Measurements from ENCODE around the gene MYH7. TPM values are rescaled to one million over a fixed set of nuclear protein-coding genes. Genes with fewer than 3 reads are reported as not detected.

The MYH7 gene
- total RNA-seq, 1 experiment from 2014 or later = not detected

GRCh38 chr14:23409966-23410635, 25.4 kb downstream of the MYH7 start:
- DNase-seq (ENCODE audit: low spot score) (no peak), ATAC-seq (no peak)
- ChIA-PET CTCF (interaction anchor here (1.1 to 2.2 kb wide), 2 partner anchors 30 to 149 kb away, joined by 4 to 11 read pairs; no protein-coding TSS in a partner anchor), POLR2A (no interaction called here)
- H3K36me3 Mint-ChIP-seq = no peaks in the 10 kb centered on the region
- no peak overlapping the region for H3K27ac Mint-ChIP-seq
- no peak for TF ChIP-seq NR3C1 (CRISPR knock-in tag; conservative IDR thresholded peaks at IDR 0.05; ENCODE audit: low read depth)
- TF ChIP-seq ZMAT4 (CRISPR knock-in tag; IDR thresholded peaks at IDR 0.05) = no peak
- TF ChIP-seq JUN (CRISPR knock-in tag; IDR thresholded peaks at IDR 0.05) = no peak
- no peak for TF ChIP-seq EMX1 (CRISPR knock-in tag; IDR thresholded peaks at IDR 0.05)
- no peak for TF ChIP-seq ELF4 (CRISPR knock-in tag; IDR thresholded peaks at IDR 0.05; ENCODE audit: low read depth)
- no peak for TF ChIP-seq NFYB (CRISPR knock-in tag; conservative IDR thresholded peaks at IDR 0.05; ENCODE audit: low read depth)
- no peak for TF ChIP-seq TEAD4 (CRISPR knock-in tag; IDR thresholded peaks at IDR 0.05)
- TF ChIP-seq MLX (CRISPR knock-in tag; IDR thresholded peaks at IDR 0.05) = no peak
- no peak for TF ChIP-seq HMGXB4 (CRISPR knock-in tag; IDR thresholded peaks at IDR 0.05)
- no peak for TF ChIP-seq USF2 (CRISPR knock-in tag; IDR thresholded peaks at IDR 0.05)
- TF ChIP-seq TP53 (CRISPR knock-in tag; IDR thresholded peaks at IDR 0.05) = no peak
- no peak for TF ChIP-seq FOXP4 (CRISPR knock-in tag; IDR thresholded peaks at IDR 0.05)
- no peak for TF ChIP-seq ATF3 (CRISPR knock-in tag; conservative IDR thresholded peaks at IDR 0.05)
- TF ChIP-seq AFF4 (CRISPR knock-in tag; IDR thresholded peaks at IDR 0.05; ENCODE audit: borderline replicate concordance) = no peak
- H3K9me3 Mint-ChIP-seq = no peaks in the 10 kb centered on the region
- H3K4me3 Mint-ChIP-seq = no peak overlapping the region
- H3K4me1 Mint-ChIP-seq = no peaks in the 10 kb centered on the region; the same call in 1 of the 2 replicates
- peaks cover 20% of the 10 kb centered on the region for H3K27me3 Mint-ChIP-seq (ENCODE audit: low read depth)

- no peaks in the 10 kb centered on the region for H3K9me3 Mint-ChIP-seq
- H3K4me3 Mint-ChIP-seq = no peak overlapping the region
- no peaks in the 10 kb centered on the region for H3K36me3 Mint-ChIP-seq
- H3K4me1 Mint-ChIP-seq = no peaks in the 10 kb centered on the region; the same call in 1 of the 2 replicates
- ATAC-seq = no peak
- peaks cover 21% of the 10 kb centered on the region for H3K27me3 Mint-ChIP-seq (ENCODE audit: low read depth)
- ChIA-PET POLR2A (no interaction called here), CTCF (no interaction called here)
- H3K27ac Mint-ChIP-seq = no peak overlapping the region
- DNase-seq (ENCODE audit: low spot score) = no peak
- TF ChIP-seq ZNF317 (CRISPR knock-in tag; IDR thresholded peaks at IDR 0.05; ENCODE audit: borderline replicate concordance, low read depth) (no peak), SP1 (CRISPR knock-in tag; conservative IDR thresholded peaks at IDR 0.05) (no peak), PRRX2 (CRISPR knock-in tag; IDR thresholded peaks at IDR 0.05) (no peak), CDX4 (CRISPR knock-in tag; IDR thresholded peaks at IDR 0.05; ENCODE audit: borderline replicate concordance) (no peak), OVOL2 (CRISPR knock-in tag; IDR thresholded peaks at IDR 0.05; ENCODE audit: borderline replicate concordance) (no peak), GABPB1 (CRISPR knock-in tag; IDR thresholded peaks at IDR 0.05) (no peak), RORB (CRISPR knock-in tag; IDR thresholded peaks at IDR 0.05) (no peak), CREB1 (CRISPR knock-in tag; IDR thresholded peaks at IDR 0.05) (no peak), USF2 (CRISPR knock-in tag; IDR thresholded peaks at IDR 0.05) (no peak), ZNF219 (CRISPR knock-in tag; IDR thresholded peaks at IDR 0.05; ENCODE audit: borderline replicate concordance) (no peak), CREM (CRISPR knock-in tag; IDR thresholded peaks at IDR 0.05) (no peak)
These were observed 26.0 kb downstream of the MYH7 start for GRCh38 chr14:23409475-23409874.

All from WTC11 (cell line).